GM18505 (cell line): Measurements from ENCODE around the gene WBP2.
"Not testable (repeated sequence)": the region's sequence is repeated elsewhere in the genome, so short reads cannot be mapped to it uniquely, and the experiment has no call there.

Experiments used
- ATAC-seq: cut with Tn5 transposase; IDR thresholded peaks from one replicate; pipeline ENCODE4 v1.9.1; 2021; ENCODE audit not compliant: unreplicated experiment
- POLR2A ChIP-seq: IDR thresholded peaks from 4 replicates; pipeline ENCODE4 v1.6.1; 2011; ENCODE audit warnings: borderline replicate concordance; ENCODE audit not compliant: insufficient read depth, insufficient read length; ENCODE audit errors: extremely low read depth

WBP2 gene

DNA sequence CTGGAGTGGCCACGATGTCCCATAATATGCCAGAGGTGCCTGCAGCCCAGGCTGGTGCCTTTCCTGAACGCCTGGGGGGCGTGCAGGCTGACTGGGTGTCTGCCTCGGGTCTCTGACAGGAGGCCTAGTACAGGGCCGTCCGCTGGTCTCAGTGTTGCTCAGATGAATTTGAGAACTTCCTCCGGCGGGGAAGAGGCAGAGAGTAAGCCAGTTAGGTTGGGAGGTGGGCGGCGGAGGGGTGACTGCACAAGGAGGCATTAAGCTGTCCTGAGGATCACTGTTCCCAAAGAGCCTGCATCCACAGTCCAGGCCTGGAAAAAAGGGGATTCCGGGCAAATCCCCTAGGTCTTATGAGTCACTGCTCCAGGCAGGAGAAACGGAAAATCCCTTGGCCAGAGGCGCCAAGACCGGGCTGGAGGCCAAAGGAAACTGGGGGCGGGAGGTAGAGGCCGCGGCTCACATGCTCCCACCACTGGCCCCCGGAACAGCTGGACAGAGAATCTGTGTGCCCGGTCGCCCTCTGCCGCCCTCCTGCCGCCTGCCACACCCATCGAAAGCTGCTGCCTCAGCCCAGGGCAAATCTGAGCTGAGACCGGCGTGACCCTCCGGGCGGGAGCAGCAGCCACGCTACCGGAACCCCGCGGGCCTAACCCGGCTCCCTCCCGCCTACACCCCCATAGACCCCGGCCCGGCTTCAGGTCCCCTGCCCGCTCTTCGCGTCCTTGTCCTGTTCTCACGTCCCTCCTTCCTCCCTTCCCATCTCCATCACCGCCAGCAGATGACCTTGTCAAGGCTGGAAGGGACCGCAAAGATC, 22.0 kb upstream of the WBP2 start:
- ATAC-seq, result no peak
- TF ChIP-seq POLR2A, result peak; percentile 19

DNA sequence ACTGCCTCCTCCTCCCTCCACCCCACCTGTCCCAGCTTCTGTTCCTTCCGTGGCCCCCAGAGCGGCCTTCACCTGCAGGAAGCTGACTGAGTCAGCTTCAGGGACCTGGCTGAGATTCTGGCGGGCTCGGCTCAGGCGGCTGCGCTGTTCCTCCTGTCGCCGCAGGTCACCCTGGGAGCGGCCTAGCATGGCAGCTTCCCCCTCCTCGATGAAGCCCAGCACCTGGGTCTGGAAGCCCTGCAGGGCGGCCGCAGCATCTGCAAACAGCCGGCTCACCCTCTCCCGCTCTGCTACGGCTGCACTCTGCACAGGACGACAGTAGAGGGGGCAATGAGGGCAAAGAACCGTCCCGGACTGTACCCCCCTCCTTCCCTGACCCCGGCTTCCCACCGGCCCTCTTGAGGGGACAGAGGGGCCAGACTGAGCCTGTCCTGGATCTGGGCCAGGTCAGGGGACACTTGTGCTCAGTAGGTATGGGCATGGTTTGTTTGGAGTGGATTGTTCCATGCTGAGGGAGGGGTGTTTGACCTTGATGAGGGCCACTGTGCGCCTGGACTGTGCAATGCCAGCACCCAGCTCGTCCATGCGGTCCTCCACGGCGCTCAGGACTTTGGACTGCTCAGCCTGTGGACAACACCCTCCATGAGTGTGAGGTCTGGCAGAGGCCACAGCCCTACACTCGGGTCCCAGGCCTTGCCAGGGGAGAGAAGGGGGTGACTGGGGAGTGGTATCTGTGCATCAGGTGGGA, 21.2 kb upstream of the WBP2 start:
- ATAC-seq, result no peak
- peak; percentile 53 for TF ChIP-seq POLR2A

DNA sequence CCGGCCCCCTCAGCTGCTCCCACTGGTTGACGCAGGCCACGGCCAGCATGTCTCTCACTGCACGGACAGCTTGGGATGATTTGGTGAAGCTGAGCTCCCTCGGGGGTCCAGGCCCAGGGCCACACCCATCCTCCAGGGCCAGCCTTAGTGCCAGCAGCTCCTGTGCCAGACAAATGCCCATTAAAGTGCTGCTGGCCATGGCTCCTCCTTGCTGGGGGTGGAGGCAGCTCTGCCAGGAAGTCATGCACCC, 20.7 kb upstream of the WBP2 start:
- ATAC-seq, result no peak
- TF ChIP-seq POLR2A, result no peak

DNA sequence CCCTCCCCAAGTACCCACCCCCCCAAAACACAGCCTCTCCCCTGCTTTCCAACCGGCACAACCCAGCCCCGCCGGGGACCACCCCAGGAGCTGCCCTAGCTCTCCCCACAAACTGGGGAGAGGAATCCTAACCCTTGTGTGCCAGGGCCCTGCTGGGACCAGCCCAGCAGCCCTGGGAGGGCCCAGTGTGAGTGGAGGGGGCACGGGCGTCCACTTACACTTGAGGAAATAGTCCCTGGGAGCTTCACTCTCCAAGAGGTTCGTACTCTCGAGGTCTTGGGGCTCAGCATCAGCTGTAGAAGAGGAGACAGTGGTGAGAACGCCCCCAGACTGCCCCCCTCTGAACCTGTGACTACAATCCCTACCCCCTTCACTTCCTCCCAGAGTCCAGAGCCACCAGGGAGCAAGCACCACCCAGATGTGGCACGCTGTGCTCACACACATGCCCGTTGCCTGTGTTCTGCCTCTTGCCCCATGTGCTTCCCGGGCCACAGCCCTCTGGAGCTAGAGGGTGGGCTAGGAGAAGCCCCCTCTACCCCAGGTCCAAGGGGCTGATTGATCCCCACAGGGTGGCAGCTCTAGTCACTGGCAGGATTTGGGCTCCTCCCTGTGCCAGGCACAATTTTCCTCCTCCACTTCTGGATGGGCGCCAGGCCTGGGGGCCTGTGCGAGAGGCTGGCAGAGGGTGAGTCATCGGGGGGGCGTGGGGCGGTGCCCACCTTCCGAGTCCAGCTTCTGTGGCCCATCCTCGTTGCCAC, 20.2 kb upstream of the WBP2 start:
- no peak for ATAC-seq
- no peak for TF ChIP-seq POLR2A

DNA sequence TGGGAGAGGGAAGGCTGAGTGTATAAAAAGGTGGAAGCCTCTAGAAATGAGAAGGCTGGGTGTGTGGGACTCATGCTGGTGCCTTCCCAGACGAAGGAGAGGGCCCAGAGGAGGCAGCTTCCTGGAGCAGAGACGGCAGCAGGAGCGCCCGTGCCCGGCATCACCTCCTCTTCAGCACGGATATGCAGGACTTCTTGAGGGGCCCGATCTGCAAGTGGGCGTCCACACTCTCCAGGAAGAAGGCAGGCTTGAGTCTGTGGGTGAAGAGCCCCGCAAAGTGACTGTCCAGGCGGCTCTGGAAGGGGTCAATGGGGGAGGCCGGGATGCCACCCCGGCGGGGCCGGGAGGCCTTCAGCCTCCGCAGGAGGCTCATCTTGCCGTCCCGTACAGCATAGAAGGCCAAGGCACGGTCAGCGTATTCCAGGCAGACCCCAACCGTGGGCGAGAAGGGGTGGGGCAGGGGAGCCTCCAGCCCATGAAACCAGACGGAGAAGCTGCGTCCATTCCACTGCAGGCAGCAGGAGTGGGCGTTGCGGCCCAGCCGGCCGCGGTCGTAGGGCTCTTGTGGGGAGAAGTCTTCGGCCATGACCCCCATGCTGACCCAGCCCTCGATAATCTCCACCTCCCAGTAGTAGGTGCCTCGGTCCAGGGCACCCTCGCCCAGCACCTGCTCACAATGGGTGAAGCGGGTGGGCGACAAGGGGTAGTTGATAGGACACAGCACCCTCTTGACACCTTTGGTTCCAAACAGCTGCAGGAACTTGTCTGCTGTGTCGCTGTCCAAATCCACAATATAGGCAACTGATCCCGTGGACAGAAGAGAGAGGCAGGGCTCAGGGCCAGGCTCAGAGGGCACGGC, 19.4 kb upstream of the WBP2 start:
- no peak for TF ChIP-seq POLR2A
- no peak for ATAC-seq

DNA sequence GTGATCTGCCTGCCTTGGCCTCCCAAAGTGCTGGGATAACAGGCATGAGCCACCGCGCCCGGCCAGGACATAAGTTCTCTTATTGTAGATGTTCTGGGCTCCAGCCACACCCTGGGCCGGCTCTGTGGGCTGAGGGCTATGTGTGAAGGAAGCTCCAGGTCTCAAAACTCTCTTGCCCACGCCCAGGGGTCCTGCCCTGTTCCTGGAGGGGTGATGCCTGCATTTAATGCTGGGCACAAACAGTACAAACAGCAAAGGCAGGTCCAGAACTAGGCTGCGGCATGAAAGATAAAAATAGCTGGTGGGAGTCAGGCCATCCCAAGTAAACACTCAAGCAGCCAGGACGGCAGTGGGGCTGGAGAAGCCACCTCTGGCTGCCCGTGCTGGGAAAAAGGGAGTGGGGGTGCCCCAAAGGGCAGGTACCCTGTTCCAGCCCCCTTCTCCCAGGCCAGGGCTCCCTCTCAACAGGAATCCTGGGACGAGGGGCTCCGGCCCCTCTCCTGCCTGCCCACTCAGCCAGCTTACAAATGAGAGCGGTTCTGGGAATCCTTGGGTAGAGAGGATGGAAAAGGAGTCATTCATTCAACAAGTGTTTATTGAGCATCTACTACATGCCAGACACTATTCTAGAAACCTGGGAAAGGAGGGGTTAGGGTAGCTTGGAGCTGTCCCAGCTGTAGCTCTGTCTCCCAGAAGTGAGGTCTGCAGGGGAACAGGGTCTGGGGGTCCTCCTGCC, 18.6 kb upstream of the WBP2 start:
- no peak for ATAC-seq
- no peak for TF ChIP-seq POLR2A

DNA sequence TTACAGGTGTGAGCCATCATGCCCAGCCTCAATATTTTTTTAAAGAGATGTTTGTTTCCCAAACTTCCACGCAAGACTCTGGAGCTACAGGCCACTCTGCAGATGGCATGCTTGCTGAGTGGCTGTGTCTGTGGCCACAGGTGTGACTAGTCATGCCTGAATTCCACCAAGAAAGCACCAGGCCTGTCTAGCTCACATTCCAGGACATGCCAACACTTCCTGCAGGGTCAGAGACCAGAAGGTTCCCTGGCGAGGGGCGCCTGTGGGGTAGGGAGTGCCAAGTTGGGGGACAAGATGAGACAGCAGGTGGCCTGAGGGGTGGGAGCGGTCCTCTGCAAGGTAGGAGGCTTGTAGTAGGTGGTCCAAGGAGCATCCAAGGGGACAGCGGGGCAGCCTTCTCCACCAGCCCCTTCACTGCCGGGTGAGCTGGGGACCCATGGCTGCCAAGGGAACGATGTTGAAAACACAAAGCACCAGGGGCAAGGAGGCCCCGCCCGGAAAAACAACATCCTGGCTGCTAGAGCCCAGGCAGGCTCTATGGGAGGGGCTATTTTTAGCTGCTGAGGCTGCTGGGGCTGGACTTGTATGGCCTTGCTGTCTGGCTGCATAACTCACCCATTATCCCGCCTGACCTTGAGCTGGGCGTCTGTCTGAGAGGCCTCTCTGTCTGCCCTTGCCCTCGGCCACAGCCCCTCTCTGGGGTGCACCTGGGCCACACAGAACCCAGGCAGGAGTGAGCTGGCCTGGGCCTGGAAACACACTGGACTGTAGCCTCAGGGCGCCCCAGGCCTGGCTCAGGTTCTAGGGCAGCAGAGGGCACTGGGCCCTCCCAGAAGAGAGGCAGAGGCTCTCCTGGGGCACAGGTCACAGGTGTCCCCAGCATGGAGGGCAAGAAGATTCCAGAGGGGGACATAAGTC, 17.6 kb upstream of the WBP2 start:
- TF ChIP-seq POLR2A, result no peak
- ATAC-seq, result no peak

DNA sequence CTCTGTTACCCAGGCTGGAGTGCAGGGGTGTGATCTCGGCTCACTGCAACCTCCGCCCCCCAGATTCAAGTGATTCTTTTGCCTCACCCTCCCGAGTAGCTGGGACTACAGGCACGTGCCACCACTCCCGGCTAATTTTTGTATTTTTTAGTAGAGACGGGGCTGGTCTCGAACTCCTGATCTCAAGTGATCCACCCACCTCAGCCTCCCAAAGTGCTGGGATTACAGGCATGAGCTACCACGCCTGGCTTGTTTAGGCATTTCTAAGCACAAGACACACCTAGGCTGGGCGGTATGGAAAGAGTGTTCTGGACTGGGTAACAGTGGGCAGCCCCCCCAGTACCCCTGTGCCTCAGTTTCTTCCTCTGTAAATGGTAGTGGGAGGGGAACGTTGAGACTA, 15.1 kb upstream of the WBP2 start:
- not testable (repeated sequence) for ATAC-seq

DNA sequence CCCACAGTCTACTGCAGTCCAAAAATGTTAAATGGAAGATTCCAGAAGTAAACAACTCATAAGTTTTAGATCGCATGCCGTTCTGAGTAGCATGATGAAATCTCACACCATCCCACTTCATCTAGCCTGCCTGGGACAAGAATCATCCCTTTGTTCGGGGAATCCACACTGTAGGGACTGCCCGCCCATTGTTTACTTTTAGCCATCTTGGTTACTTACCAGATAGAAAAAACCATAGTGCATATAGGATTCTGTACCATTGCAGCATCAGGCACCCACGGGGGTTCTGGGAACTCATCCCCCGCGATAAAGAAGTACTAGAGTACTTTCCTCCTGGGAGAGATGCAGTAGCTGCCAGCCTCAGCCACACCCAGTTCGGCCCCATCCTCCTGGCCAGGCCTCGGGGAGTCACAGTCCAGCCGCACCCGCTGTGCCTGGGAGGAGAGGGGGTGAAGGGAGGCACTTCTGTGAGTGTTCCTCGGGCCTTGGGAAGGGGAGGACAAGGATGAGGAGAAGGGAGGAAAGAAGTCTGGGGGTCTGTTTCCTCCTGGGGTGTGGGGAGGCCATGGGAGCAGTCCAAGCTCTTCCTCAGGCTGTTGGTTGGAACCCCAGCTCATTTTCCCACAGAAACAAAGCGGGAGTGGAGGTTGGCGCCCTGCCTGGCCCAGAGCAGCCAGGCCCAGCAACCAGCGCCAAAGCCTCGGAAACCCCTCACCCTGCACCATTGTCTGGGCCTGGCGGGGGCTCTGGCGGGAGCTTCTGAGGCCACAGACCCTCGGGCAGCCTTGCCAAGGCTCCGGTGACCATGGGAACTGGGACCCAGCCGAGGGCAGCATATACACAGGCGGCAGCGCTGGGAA, 14.4 kb upstream of the WBP2 start:
- TF ChIP-seq POLR2A, result no peak
- no peak for ATAC-seq

DNA sequence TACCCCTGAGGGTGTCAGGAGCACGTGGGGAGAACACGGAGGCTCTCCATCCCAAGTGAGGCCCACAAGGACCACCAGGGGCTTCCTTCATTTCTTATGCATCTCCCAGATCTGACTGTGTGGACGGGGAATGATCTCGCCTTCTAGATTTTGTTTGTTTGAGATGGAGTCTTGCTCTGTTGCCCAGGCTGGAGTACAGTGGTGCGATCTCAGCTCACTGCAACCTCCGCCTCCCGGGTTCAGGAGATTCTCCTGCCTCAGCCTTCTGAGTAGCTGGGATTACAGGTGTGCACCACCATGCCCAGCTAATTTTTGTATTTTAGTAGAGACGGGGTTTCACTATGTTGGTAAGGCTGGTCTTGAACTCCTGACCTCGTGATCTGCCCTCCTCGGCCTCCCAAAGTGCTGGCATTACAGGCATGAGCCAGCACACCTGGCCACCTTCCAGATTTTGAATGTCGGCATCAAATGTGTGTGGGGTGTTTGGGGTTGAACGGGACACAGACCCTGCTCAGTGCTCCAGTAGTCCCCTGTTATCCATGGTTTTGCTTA, 13.7 kb upstream of the WBP2 start:
- not testable (repeated sequence) for ATAC-seq

DNA sequence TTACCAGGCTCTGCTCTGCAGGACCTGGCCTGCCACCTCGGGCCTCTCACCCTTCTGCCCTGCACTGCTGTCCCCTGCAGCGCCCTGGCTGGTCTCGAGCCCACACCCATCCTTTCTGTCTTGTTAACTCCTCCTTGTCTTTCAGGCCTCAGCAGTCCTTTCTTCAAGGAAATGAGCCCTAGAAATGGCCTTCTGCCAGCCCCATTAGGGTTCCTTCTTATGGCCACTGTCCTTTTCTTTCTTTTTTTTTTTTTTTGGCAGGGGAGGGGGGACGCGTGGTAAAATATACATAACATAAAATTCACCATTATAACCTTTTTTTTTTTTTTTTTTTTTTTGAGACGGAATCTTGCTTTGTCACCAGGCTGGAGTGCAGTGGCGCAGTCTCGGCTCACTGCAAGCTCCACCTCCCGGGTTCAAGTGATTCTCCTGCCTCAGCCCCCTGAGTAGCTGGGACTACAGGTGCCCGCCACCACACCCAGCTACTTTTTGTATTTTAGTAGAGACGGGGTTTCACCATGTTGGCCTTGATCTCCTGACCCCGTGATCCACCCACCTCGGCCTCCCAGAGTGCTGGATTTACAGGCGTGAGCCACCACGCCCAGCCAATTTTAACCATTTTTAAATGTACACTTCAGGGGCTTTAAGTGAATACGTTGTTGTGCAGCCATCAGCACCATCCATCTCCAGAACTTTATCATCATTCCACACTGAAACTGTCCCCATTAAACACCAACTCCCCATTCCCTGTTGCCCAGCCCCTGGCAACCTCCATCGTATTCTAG, 10.5 kb upstream of the WBP2 start:
- ATAC-seq, result not testable (repeated sequence)

DNA sequence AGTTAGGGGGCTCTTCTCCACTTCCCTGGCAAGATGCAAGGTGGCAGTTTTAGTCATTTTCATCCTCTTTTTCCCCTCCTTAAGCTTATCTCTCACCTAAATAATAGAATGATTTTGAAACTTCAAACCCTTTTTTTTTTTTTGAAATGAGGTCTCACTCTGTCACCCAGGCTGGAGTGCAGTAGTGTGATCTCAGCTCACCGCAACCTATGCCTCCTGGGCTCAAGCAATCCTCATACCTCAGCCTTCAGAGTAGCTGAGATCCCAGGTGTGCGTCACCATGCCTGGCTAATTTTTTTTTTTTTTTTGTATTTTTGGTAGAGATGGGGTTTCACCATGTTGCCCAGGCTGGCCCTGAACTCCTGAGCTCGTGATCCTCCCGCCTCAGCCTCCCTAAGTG, 9.8 kb upstream of the WBP2 start:
- ATAC-seq, result peak; percentile 31
